Skeletal muscle tissue (tissue), 4 donors: ENCODE data around the gene TMEM233. TPM values are rescaled to one million over a fixed set of nuclear protein-coding genes. Genes with fewer than 3 reads are reported as not detected.
A peak's percentile ranks its signal among the peaks of the same experiment; 100 is the strongest.

Experiments used
- H3K27ac ChIP-seq: one replicate; pipeline ENCODE4 v1.7.0; 2013; ENCODE audit warnings: mild to moderate bottlenecking, low read depth, low read length, inconsistent platforms
- H3K27me3 ChIP-seq, 3 donors: one replicate each; pipeline ENCODE4 v1.7.0; 2013; ENCODE audit warnings: low read length in 3 of 3; ENCODE audit not compliant: control insufficient read depth in 3 of 3, insufficient read depth in 3 of 3
- H3K36me3 ChIP-seq, 3 donors: one replicate each; pipeline ENCODE4 v1.7.0; 2013; ENCODE audit warnings: low read length in 3 of 3; ENCODE audit not compliant: control insufficient read depth in 3 of 3, insufficient read depth in 3 of 3
- H3K4me1 ChIP-seq, 3 donors: one replicate each; pipeline ENCODE4 v1.7.0; 2013; ENCODE audit warnings: low read length in 3 of 3, mild to moderate bottlenecking in 3 of 3; ENCODE audit not compliant: control insufficient read depth in 3 of 3, insufficient read depth in 3 of 3
- H3K4me3 ChIP-seq, 3 donors: one replicate each; pipeline ENCODE4 v1.7.0; 2013; ENCODE audit warnings: low read length in 3 of 3
- H3K9ac ChIP-seq, 3 donors: one replicate each; pipeline ENCODE4 v1.7.0; 2013; ENCODE audit warnings: low read length in 3 of 3, mild to moderate bottlenecking in 3 of 3, moderate library complexity in 2 of 3, low read depth in 1 of 3
- H3K9me3 ChIP-seq, 3 donors: one replicate each; pipeline ENCODE4 v1.7.0; 2013; ENCODE audit warnings: low read length in 3 of 3; ENCODE audit not compliant: control insufficient read depth in 3 of 3
- total RNA-seq: library from RNA; depleted of rRNA; stranded (reverse); fragments of >200 nt; gene quantifications from one replicate; pipeline ENCODE4 v1.2.3, GENCODE V29; 2014
- donor health status: Osteomylitis.

The TMEM233 gene
- total RNA-seq, 1 donor from 2014 or later = 1.0 TPM

DNA sequence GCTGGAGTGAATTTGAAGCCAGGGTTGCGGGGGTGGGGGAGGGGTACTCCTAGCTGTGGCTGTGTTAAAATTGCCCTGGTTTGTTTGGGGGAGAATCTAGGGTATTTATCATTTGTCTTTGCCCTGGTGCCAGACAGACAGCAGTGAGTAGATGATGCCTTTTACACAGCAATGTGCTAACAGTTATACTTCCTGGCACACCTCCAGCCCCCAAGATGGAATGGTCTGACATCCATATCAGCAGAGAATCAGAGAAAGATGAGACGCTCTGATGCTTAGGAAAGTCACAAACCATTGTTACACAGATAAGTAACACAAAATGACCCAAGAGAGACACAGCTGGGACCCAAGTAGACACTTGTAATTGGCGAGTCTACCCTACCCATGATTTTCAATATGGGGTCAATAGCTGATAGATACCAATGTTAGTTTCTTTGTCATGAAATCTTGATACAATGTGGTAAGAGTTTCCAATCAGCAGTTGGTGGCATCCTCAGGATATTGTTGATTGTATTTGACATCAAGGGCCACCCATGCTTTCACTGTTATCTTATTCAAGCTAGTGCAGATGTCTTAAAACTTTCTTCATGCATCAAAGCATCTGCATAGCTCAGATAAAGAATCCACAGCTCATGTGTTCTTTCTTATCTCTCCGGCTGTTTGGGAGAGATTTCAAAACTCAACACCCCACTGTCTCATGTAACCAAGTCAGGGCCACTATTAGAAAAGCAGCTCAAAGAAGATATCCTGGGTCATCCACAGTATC is 71.8 kb downstream of the TMEM233 start:
- Histone ChIP-seq H3K4me3 (no peak overlapping the region), H3K27ac (no peak overlapping the region), H3K9me3 (no peaks in the 10 kb centered on the region), H3K4me1 (peaks cover 19 to 27% (median 20%) of the 10 kb centered on the region in 3 donors), H3K36me3 (peaks cover 0 to 6% (median 4%) of the 10 kb centered on the region in 3 donors), H3K9ac (peak overlapping the region in 1 of 3 donors; percentile 3), H3K27me3 (no peaks in the 10 kb centered on the region)

DNA sequence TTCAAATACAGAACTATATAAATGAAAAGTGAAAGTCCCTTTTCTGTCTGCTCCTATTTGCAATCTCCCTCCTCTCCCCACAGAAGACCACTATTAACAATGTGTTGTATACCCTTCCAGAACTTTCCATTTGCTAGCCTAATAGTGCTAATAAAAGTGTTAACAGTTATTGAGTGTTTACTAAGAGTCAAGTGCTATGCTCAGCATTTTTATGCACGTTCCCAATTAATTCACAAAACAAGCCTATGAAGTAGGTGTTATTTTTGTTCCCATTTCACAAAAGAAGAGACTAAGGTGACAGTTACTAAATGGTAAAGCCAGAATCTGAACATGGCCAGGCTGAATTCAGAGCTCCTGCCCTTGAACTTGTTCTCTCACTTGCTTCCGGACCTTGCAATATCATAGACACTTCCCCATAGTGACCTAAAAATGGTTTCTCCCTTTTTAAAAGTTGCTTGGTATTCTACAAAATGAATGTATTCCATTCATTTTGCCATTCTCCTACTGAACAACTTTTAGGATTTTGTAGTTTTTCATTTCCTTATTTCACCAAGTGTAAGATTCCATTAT is 72.7 kb downstream of the TMEM233 start:
- H3K9me3 ChIP-seq = no peaks in the 10 kb centered on the region

DNA sequence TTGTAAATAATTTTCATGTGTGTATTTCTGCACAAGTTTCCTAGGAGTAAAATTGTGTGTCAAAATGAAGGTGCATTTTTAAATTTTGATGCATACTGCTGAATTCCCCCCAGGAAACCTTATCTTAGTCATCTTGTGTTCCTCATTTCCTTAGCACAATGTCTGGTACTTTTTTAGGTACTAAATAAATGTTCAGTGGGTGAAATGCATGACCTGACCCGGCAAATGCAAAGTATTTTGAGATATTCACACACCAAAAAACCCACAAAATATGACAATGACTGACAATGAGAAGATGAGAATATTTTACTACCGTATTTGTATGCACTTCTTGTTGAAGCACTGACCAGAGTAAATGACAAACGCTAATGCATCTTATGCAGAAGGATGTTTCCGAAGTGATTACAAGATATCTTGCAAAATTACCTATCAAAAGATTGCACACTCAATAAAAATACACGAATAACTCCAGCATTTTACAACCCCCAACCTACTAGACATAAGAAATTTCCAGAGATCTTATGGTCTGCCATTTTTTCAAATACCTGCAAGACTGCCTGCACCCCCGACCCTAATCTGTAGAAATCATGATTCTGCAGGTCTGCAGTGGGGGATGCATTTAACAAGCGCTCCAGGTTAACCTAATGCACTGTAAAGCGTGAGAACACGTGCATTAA is 73.5 kb downstream of the TMEM233 start:
- Histone ChIP-seq H3K27ac (peak overlapping the region; percentile 90), H3K9me3 (no peaks in the 10 kb centered on the region), H3K4me1 (peaks cover 20 to 30% (median 24%) of the 10 kb centered on the region in 3 donors), H3K9ac (peak overlapping the region; percentile 51 to 78 (median 74)), H3K27me3 (no peaks in the 10 kb centered on the region), H3K36me3 (peaks cover 0 to 15% (median 11%) of the 10 kb centered on the region in 3 donors), H3K4me3 (peak overlapping the region; percentile 91 to 97 (median 94))

More for the DNA sequence above, 72.7 kb downstream of the TMEM233 start:
- H3K9ac ChIP-seq = no peak overlapping the region
- H3K27me3 ChIP-seq = no peaks in the 10 kb centered on the region
- H3K4me3 ChIP-seq = no peak overlapping the region
- no peak overlapping the region for H3K27ac ChIP-seq
- H3K4me1 ChIP-seq = peaks cover 20 to 30% (median 24%) of the 10 kb centered on the region in 3 donors
- peaks cover 0 to 11% (median 6%) of the 10 kb centered on the region in 3 donors for H3K36me3 ChIP-seq

DNA sequence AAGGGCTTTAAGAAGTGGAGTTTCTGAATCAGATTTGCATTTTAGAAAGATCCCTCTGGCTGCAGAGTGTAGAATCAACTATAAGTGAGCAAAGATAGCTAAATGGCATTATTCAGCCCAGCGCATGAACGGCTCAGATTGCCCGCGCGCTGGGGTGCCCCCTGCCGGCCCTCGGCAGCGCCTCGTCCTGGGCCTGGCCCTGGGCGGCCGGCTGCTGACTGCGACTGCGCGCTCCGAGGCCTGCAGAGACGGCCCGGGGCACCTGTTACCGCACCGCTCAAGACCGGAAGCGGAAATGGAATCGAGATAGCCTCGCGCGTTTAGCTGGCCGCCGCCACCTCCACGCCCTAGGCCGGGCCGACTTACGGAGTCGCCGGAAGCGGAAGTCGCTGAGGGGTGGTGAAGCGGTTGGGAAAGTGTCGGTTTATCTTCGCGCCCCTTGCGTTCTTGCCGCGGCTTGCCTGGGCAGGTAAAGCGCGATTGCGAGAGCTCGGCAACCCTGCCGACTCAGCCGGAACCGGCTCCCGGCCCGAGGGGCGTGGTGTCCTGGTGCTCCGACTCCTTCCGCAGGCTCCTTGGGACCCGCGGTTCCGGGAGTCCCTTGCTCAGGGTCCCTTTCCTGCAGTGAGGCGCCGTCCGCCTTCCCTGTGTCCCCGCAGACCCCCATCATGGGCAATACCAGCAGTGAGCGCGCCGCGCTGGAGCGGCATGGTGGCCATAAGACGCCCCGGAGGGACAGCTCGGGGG is 74.2 kb downstream of the TMEM233 start, which contains the start of gene PRKAB1:
Gene PRKAB1 (plus strand): TSS at position 557 of the 747 bp plus-strand sequence. CDS start 112 bp downstream, at position 669.
- H3K36me3 ChIP-seq = peaks cover 6 to 22% (median 18%) of the 10 kb centered on the region in 3 donors
- peak within 1 kb of the TSS; percentile 90 for H3K27ac ChIP-seq
- no peaks in the 10 kb centered on the region for H3K27me3 ChIP-seq
- no peaks in the 10 kb centered on the region for H3K9me3 ChIP-seq
- peak within 1 kb of the TSS; percentile 95 to 97 (median 97) for H3K9ac ChIP-seq
- H3K4me1 ChIP-seq = peaks cover 20 to 30% (median 27%) of the 10 kb centered on the region in 3 donors
- peak within 1 kb of the TSS; percentile 91 to 97 (median 94) for H3K4me3 ChIP-seq

DNA sequence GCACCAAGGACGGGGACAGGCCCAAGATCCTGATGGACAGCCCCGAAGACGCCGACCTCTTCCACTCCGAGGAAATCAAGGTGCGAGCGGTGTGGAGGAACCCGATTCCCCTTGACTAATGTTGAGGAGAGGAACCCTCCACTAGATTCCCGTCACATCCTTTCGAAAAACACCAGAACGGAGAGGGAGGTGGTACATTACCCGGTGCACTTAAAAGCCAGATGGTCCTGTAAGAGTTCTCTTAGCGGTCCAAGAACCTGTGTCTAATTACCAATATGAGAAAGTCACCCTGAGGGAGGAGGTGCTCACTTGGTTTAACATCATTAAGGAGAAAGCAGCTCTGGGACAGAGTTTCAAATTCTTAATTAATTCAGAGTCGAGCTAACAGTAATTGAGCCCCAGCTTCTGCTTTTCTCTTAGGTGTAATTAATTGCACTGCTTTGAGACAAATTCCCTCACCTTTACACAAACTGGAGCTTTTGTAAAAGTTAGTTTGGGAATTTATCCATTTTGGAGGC is 74.8 kb downstream of the TMEM233 start:
- peak overlapping the region; percentile 91 to 97 (median 94) for H3K4me3 ChIP-seq
- H3K27ac ChIP-seq = peak overlapping the region; percentile 90
- no peaks in the 10 kb centered on the region for H3K27me3 ChIP-seq
- H3K9me3 ChIP-seq = no peaks in the 10 kb centered on the region
- peaks cover 12 to 28% (median 23%) of the 10 kb centered on the region in 3 donors for H3K36me3 ChIP-seq
- peaks cover 24 to 35% (median 32%) of the 10 kb centered on the region in 3 donors for H3K4me1 ChIP-seq
- H3K9ac ChIP-seq = peak overlapping the region; percentile 95 to 97 (median 97)

DNA sequence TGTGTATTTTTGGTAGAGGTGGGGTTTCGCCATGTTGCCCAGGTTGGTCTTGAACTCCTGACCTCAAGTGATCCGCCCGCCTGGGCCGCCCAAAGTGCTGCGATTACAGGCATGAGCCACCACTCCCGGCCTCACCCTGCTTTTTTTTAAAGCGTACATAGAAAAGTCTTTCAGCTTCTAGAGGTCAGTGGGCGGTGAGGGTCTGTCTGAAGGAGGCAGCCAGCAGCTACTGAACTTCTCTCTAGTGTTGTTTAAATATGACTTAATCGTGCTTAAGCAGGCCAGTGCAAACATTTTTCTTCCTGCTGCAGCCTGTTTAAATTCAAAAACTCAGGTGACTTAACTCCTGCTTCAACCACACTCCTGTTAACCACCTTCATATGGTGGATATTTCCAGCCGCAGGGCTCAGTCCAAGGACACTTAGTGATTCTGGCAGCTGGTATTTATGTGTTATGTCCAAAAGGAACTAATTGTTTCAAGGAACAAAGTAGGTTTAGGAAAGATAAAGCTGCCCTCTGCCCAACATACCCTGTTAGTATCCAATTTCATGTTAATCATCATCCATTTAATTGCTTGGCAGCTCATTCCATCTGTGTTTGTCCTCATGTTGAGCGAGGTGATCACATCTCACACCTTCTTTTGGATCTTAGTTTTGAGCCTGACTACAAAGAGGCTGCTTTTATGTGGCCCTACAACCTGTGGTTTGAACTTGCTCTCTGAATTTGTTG is 76.3 kb downstream of the TMEM233 start:
- Histone ChIP-seq H3K9ac (peak overlapping the region in 2 of 3 donors; percentile 8 to 47), H3K4me1 (peaks cover 25 to 46% (median 42%) of the 10 kb centered on the region in 3 donors), H3K9me3 (no peaks in the 10 kb centered on the region), H3K27me3 (no peaks in the 10 kb centered on the region), H3K27ac (no peak overlapping the region), H3K36me3 (peaks cover 25 to 43% (median 37%) of the 10 kb centered on the region in 3 donors), H3K4me3 (no peak overlapping the region)

DNA sequence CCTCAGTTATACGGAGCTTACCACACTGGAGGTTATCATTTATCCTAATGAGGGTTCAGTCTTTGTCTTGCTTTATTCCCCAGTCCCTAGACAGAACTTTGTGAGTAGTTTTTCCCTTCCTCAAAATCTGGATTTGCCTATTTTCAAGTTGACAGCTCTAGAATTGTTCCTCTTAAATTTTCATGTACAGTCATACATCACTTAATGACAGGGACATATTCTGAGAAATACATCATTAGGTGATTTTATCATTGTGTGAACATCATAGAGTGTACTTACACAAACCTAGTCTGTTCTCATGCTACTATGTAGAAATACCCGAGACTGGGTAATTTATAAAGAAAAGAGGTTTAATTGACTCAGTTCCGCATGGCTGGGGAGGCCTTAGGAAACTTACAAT is 77.5 kb downstream of the TMEM233 start:
- Histone ChIP-seq H3K36me3 (peaks cover 33 to 53% (median 48%) of the 10 kb centered on the region in 3 donors), H3K27ac (no peak overlapping the region), H3K4me1 (peaks cover 25 to 46% (median 44%) of the 10 kb centered on the region in 3 donors), H3K27me3 (no peaks in the 10 kb centered on the region), H3K9me3 (no peaks in the 10 kb centered on the region), H3K9ac (no peak overlapping the region), H3K4me3 (no peak overlapping the region)

DNA sequence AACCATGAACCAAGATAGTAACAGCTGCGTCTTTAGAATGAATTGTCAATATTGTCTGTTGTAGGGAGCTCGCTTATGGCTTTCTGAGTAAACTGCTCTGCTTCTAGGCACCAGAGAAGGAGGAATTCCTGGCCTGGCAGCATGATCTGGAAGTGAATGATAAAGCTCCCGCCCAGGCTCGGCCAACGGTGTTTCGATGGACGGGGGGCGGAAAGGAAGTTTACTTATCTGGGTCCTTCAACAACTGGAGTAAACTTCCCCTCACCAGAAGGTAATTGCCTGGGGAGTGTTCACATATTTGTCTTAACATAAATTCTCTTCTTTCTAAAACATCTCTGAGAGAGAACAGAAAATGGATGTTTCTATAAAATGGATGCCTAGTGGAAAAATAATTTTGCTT is 78.6 kb downstream of the TMEM233 start:
- Histone ChIP-seq H3K27me3 (no peaks in the 10 kb centered on the region), H3K9ac (no peak overlapping the region), H3K9me3 (no peaks in the 10 kb centered on the region), H3K27ac (no peak overlapping the region), H3K4me3 (no peak overlapping the region), H3K36me3 (peaks cover 44 to 64% (median 60%) of the 10 kb centered on the region in 3 donors), H3K4me1 (peaks cover 22 to 41% (median 40%) of the 10 kb centered on the region in 3 donors)
